Sigmoid colon (tissue), 4 donors: ENCODE results near the gene LINC00632.

Experiments
- CTCF ChIP-seq, 4 experiments: fragments of 450-650 bp in 3 of 4; fragments of 200-600 bp in 1 of 4; IDR thresholded peaks; one replicate each; pipeline ENCODE4 v1.5.1; 2016 to 2019; ENCODE audit warnings: antibody characterized with exemption in 4 of 4, mild to moderate bottlenecking in 3 of 4, moderate library complexity in 2 of 4
- EP300 ChIP-seq, 4 donors: sonication (generic); formaldehyde crosslinking; IDR thresholded peaks; one replicate each; pipeline ENCODE4 v1.6.1; 2017; ENCODE audit warnings: antibody characterized with exemption in 4 of 4
- POLR2A ChIP-seq, 2 donors: fragments of 450-650 bp; IDR thresholded peaks; one replicate each; pipeline ENCODE4 v1.6.1; 2016; ENCODE audit warnings: antibody characterized with exemption in 2 of 2, mild to moderate bottlenecking in 2 of 2, moderate library complexity in 2 of 2

DNA sequence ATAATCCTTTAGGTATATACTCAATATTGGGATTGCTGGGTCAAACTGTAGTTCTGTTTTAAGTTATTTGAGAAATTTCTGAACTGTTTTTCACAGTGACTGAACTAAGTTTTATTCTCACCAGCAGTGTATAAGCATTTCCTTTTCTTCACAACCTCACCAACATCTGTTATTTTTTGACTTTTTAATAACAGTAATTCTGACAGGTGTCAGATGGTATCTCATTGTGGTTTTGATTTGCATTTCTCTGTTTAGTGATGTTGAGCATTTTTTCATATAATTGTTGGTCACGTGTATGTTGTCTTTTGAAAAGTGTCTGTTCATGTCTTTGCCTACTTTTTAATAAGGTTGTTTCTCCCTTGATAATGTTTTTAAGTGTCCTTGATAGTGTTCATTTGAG, 112.6 kb downstream of the LINC00632 start:
- no peak for TF ChIP-seq EP300 (IDR thresholded peaks at IDR 0.05)
- TF ChIP-seq POLR2A (IDR thresholded peaks at IDR 0.05) = no peak
- no peak for TF ChIP-seq CTCF (IDR thresholded peaks at IDR 0.05)
